Liver (tissue), 9 donors: Measurements from ENCODE around the gene S100A2. TPM values are rescaled to one million over a fixed set of nuclear protein-coding genes. Genes with fewer than 3 reads are reported as not detected.

Experiments
- DNase-seq: peaks from one replicate; pipeline ENCODE4 v3.0.0-alpha.2; 2017; ENCODE audit warnings: low spot score
- H3K27ac ChIP-seq, 2 donors: one replicate each; pipeline ENCODE4 v1.7.0; 2013; ENCODE audit warnings: inconsistent platforms in 2 of 2, low read length in 2 of 2, control low read depth in 1 of 2, low read depth in 1 of 2, mild to moderate bottlenecking in 1 of 2
- H3K27me3 ChIP-seq, 4 donors: one replicate each; pipeline versions ENCODE4 v1.6.1 to v1.7.0; 2013; ENCODE audit warnings: low read length in 3 of 4, inconsistent platforms in 1 of 4, mild to moderate bottlenecking in 1 of 4, moderate library complexity in 1 of 4; ENCODE audit not compliant: control insufficient read depth in 4 of 4, insufficient read depth in 4 of 4
- H3K36me3 ChIP-seq, 4 donors: one replicate each; pipeline versions ENCODE4 v1.6.1 to v1.7.0; 2013; ENCODE audit warnings: low read length in 3 of 4, mild to moderate bottlenecking in 3 of 4, low read depth in 1 of 4, moderate library complexity in 1 of 4; ENCODE audit not compliant: control insufficient read depth in 4 of 4, insufficient read depth in 3 of 4
- H3K4me1 ChIP-seq, 4 donors: one replicate each; pipeline versions ENCODE4 v1.6.1 to v1.7.0; 2013; ENCODE audit warnings: low read length in 3 of 4, mild to moderate bottlenecking in 3 of 4, moderate library complexity in 1 of 4; ENCODE audit not compliant: control insufficient read depth in 4 of 4, insufficient read depth in 4 of 4
- H3K4me3 ChIP-seq, 3 donors: one replicate each; pipeline versions ENCODE4 v1.6.1 to v1.7.0; 2013; ENCODE audit warnings: low read length in 3 of 3, control low read depth in 1 of 3, low read depth in 1 of 3, mild to moderate bottlenecking in 1 of 3
- H3K9ac ChIP-seq, 2 donors: one replicate each; pipeline ENCODE4 v1.7.0; 2013; ENCODE audit warnings: low read length in 2 of 2, mild to moderate bottlenecking in 2 of 2, moderate library complexity in 2 of 2, control low read depth in 1 of 2, low read depth in 1 of 2
- H3K9me3 ChIP-seq, 4 donors: one replicate each; pipeline versions ENCODE4 v1.6.1 to v1.7.0; 2013; ENCODE audit warnings: low read length in 3 of 4; ENCODE audit not compliant: control insufficient read depth in 4 of 4
- ATF3 ChIP-seq: IDR thresholded peaks from 2 replicates; pipeline ENCODE4 v1.6.1; 2016; ENCODE audit warnings: antibody characterized with exemption
- EGR1 ChIP-seq, 2 donors: IDR thresholded peaks; 2 replicates each; pipeline ENCODE4 v1.6.1; 2016 to 2018; ENCODE audit warnings: antibody characterized with exemption in 2 of 2, low read depth in 2 of 2
- FOXA1 ChIP-seq: IDR thresholded peaks from 2 replicates; pipeline ENCODE4 v1.6.1; 2016; ENCODE audit warnings: antibody characterized with exemption
- GABPA ChIP-seq, 2 donors: IDR thresholded peaks in 1 of 2; conservative IDR thresholded peaks in 1 of 2; 2 replicates each; pipeline ENCODE4 v1.6.1; 2016; ENCODE audit warnings: antibody characterized with exemption in 2 of 2, mild to moderate bottlenecking in 1 of 2, moderate library complexity in 1 of 2
- HNF4G ChIP-seq: IDR thresholded peaks from 2 replicates; pipeline ENCODE4 v1.6.1; 2016; ENCODE audit warnings: antibody characterized with exemption
- JUND ChIP-seq, 2 donors: IDR thresholded peaks; 2 replicates each; pipeline ENCODE4 v1.6.1; 2016; ENCODE audit warnings: antibody characterized with exemption in 2 of 2
- NR2F2 ChIP-seq: IDR thresholded peaks from 2 replicates; pipeline ENCODE4 v1.6.1; 2016; ENCODE audit warnings: antibody characterized with exemption
- TAF1 ChIP-seq: conservative IDR thresholded peaks from 2 replicates; pipeline ENCODE4 v1.6.1; 2016; ENCODE audit warnings: antibody characterized with exemption, mild to moderate bottlenecking
- WGBS: extraction: QIAGEN DNeasy Blood & Tissue Kit; methylation state at CpG from one replicate; pipeline ENCODE4 v1.1.7; 2013; 5-methylcytosine and 5-hydroxymethylcytosine counted together
- polyA plus RNA-seq, 2 donors: library from polyadenylated mRNA; stranded (reverse) in 1 of 2; unstranded in 1 of 2; fragments of 200-250 nt in 1 of 2; fragments of >200 nt in 1 of 2; fragmentation: Nextera tagmentation in 1 of 2; extraction: Ambion mirVana in 1 of 2; gene quantifications; one replicate each; pipeline versions ENCODE4 v1.2.1 to v1.2.3, GENCODE V29; 2013 to 2015
- total RNA-seq, 2 donors: library from RNA; depleted of rRNA; stranded (reverse); fragments of >200 nt; gene quantifications; one replicate each; pipeline ENCODE4 v1.2.3, GENCODE V29; 2014
- TF ChIP-seq, protein P1 (sequence below): IDR thresholded peaks from 2 replicates; pipeline ENCODE4 v1.6.1; 2016; ENCODE audit warnings: antibody characterized with exemption, mild to moderate bottlenecking
- TF ChIP-seq, protein P2 (sequence below): fragments of 150-350 bp; IDR thresholded peaks from 2 replicates; pipeline ENCODE4 v1.5.1; 2017; ENCODE audit warnings: improper control_type of control experiment, low read depth, low read length; ENCODE audit not compliant: missing input control
- TF ChIP-seq, protein P3 (sequence below): IDR thresholded peaks from 2 replicates; pipeline ENCODE4 v1.6.1; 2016; ENCODE audit warnings: antibody characterized with exemption
- TF ChIP-seq, protein P4 (sequence below): IDR thresholded peaks from 2 replicates; pipeline ENCODE4 v1.6.1; 2016; ENCODE audit warnings: antibody characterized with exemption
- donor health status: healthy.
- donor health status: healthy.
- donor health status: healthy.
- donor health status: healthy.
- donor health status: healthy.

S100A2 gene
- total and polyA plus RNA-seq, 4 donors = 0.22 to 0.67 TPM; not detected in 2

GRCh38 chr1:153611356-153611755, 45.7 kb upstream of the S100A2 start:
- DNase-seq = no peak
- Histone ChIP-seq H3K4me1 (peaks cover 18 to 50% (median 37%) of the 10 kb centered on the region in 4 donors), H3K9me3 (no peaks in the 10 kb centered on the region), H3K4me3 (peak overlapping the region in 2 of 3 donors; percentile 18 to 75), H3K27ac (peak overlapping the region; percentile 90 to 95), H3K9ac (peak overlapping the region in 1 of 2 donors; percentile 22), H3K36me3 (peaks cover 0 to 10% (median 5%) of the 10 kb centered on the region in 4 donors), H3K27me3 (no peaks in the 10 kb centered on the region)
- WGBS = 83% methylated on average over 1 of the region's 1 CpG
- TF ChIP-seq EGR1 (IDR thresholded peaks at IDR 0.05; ENCODE audit: low read depth in 2 of 2) (no peak), NR2F2 (no peak), GABPA (IDR thresholded peaks at IDR 0.05 in 1 of 2, conservative IDR thresholded peaks at IDR 0.05 in 1 of 2) (no peak), ATF3 (no peak), TAF1 (no peak)
- TF ChIP-seq, protein P1, sequence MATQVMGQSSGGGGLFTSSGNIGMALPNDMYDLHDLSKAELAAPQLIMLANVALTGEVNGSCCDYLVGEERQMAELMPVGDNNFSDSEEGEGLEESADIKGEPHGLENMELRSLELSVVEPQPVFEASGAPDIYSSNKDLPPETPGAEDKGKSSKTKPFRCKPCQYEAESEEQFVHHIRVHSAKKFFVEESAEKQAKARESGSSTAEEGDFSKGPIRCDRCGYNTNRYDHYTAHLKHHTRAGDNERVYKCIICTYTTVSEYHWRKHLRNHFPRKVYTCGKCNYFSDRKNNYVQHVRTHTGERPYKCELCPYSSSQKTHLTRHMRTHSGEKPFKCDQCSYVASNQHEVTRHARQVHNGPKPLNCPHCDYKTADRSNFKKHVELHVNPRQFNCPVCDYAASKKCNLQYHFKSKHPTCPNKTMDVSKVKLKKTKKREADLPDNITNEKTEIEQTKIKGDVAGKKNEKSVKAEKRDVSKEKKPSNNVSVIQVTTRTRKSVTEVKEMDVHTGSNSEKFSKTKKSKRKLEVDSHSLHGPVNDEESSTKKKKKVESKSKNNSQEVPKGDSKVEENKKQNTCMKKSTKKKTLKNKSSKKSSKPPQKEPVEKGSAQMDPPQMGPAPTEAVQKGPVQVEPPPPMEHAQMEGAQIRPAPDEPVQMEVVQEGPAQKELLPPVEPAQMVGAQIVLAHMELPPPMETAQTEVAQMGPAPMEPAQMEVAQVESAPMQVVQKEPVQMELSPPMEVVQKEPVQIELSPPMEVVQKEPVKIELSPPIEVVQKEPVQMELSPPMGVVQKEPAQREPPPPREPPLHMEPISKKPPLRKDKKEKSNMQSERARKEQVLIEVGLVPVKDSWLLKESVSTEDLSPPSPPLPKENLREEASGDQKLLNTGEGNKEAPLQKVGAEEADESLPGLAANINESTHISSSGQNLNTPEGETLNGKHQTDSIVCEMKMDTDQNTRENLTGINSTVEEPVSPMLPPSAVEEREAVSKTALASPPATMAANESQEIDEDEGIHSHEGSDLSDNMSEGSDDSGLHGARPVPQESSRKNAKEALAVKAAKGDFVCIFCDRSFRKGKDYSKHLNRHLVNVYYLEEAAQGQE = no peak
- TF ChIP-seq, protein P2, sequence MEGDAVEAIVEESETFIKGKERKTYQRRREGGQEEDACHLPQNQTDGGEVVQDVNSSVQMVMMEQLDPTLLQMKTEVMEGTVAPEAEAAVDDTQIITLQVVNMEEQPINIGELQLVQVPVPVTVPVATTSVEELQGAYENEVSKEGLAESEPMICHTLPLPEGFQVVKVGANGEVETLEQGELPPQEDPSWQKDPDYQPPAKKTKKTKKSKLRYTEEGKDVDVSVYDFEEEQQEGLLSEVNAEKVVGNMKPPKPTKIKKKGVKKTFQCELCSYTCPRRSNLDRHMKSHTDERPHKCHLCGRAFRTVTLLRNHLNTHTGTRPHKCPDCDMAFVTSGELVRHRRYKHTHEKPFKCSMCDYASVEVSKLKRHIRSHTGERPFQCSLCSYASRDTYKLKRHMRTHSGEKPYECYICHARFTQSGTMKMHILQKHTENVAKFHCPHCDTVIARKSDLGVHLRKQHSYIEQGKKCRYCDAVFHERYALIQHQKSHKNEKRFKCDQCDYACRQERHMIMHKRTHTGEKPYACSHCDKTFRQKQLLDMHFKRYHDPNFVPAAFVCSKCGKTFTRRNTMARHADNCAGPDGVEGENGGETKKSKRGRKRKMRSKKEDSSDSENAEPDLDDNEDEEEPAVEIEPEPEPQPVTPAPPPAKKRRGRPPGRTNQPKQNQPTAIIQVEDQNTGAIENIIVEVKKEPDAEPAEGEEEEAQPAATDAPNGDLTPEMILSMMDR = no peak
- TF ChIP-seq, protein P3, sequence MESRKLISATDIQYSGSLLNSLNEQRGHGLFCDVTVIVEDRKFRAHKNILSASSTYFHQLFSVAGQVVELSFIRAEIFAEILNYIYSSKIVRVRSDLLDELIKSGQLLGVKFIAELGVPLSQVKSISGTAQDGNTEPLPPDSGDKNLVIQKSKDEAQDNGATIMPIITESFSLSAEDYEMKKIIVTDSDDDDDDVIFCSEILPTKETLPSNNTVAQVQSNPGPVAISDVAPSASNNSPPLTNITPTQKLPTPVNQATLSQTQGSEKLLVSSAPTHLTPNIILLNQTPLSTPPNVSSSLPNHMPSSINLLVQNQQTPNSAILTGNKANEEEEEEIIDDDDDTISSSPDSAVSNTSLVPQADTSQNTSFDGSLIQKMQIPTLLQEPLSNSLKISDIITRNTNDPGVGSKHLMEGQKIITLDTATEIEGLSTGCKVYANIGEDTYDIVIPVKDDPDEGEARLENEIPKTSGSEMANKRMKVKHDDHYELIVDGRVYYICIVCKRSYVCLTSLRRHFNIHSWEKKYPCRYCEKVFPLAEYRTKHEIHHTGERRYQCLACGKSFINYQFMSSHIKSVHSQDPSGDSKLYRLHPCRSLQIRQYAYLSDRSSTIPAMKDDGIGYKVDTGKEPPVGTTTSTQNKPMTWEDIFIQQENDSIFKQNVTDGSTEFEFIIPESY = no peak

- TF ChIP-seq GABPA (IDR thresholded peaks at IDR 0.05 in 1 of 2, conservative IDR thresholded peaks at IDR 0.05 in 1 of 2) (no peak), NR2F2 (no peak), ATF3 (no peak), FOXA1 (no peak), HNF4G (no peak), TAF1 (no peak), JUND (IDR thresholded peaks at IDR 0.05) (no peak)
- TF ChIP-seq, protein P1 = no peak
- TF ChIP-seq, protein P4, sequence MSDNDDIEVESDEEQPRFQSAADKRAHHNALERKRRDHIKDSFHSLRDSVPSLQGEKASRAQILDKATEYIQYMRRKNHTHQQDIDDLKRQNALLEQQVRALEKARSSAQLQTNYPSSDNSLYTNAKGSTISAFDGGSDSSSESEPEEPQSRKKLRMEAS = no peak
- TF ChIP-seq, protein P2 = no peak
- no peak for DNase-seq
- 73% methylated on average over 7 of the region's 7 CpGs for WGBS
- Histone ChIP-seq H3K4me1 (peaks cover 15 to 46% (median 34%) of the 10 kb centered on the region in 4 donors), H3K4me3 (no peak overlapping the region), H3K9me3 (no peaks in the 10 kb centered on the region), H3K27ac (peak overlapping the region; percentile 94 to 99), H3K9ac (no peak overlapping the region), H3K27me3 (no peaks in the 10 kb centered on the region), H3K36me3 (peaks cover 0 to 10% (median 5%) of the 10 kb centered on the region in 4 donors)
Measured at GRCh38 chr1:153610811-153611301, 45.2 kb upstream of the S100A2 start.
